DOHH2 (cell line): ENCODE measurements around the gene L3MBTL3.

ENCODE experiments used
- CTCF ChIP-seq: fragments of 200-600 bp; sonication (generic); IDR thresholded peaks from one replicate; pipeline ENCODE4 v1.5.1; 2014; ENCODE audit warnings: antibody characterized with exemption, mild to moderate bottlenecking, low read depth, low read length; ENCODE audit not compliant: poor library complexity, severe bottlenecking
- EZH2phosphoT487 ChIP-seq: fragments of 200-600 bp; sonication (generic); IDR thresholded peaks from 2 replicates; pipeline ENCODE4 v1.6.1; 2017; ENCODE audit warnings: borderline replicate concordance, mild to moderate bottlenecking, antibody characterized with exemption, low read length, moderate library complexity, mixed read lengths

- TF ChIP-seq CTCF = no peak
- no peak for TF ChIP-seq EZH2phosphoT487
Observed at GRCh38 chr6:130050230-130050629, 31.8 kb downstream of the L3MBTL3 start.
